ENCODE measurements around the gene OSBPL8. TPM values are rescaled to one million over a fixed set of nuclear protein-coding genes. Genes with fewer than 3 reads are reported as not detected.

OSBPL8 gene
- total and polyA plus RNA-seq, 2 experiments from 2014 or later = 78.0 to 124 TPM

DNA sequence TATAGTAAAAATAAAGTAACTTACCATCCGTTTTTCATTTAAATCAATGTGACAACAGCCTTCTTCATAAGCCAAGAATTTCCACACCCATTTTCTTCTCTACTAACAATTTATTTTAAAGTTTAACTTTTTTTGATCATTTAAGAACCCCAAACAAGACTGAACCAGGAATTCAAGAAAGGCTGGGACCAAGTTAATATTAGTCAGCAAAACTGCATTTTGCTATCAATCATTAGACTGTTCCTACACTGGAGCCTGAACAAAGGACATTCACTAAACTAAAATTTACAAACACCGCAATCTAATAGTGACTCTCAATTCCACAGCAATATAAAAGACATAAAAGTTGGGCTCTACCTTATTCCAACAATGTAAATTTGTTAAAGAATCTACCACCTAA, 73.6 kb downstream of the OSBPL8 start:
- no peak overlapping the region for H3K4me3 Mint-ChIP-seq
- Histone ChIP-seq H3K27ac (ENCODE audit: low read depth) (no peak overlapping the region), H2AFZ (no peak overlapping the region), H3K36me3 (ENCODE audit: insufficient read depth) (no peaks in the 10 kb centered on the region), H3K9me2 (ENCODE audit: insufficient read depth) (no peaks in the 10 kb centered on the region), H3K4me3 (no peak overlapping the region), H3F3A (replicated peaks; ENCODE audit: low read depth) (no peaks in the 10 kb centered on the region), H3K79me2 (replicated peaks; ENCODE audit: insufficient read depth) (no peaks in the 10 kb centered on the region; the same call in 1 of the 2 replicates), H4K20me1 (replicated peaks; ENCODE audit: insufficient read depth) (no peaks in the 10 kb centered on the region), H3K4me2 (no peak overlapping the region), H3K27me3 (ENCODE audit: insufficient read depth) (no peaks in the 10 kb centered on the region), H3K4me1 (ENCODE audit: insufficient read depth) (no peaks in the 10 kb centered on the region)
- no peaks in the 10 kb centered on the region for H3K27me3 Mint-ChIP-seq (ENCODE audit: insufficient read depth, low read depth, poor library complexity)
- DNase-seq (ENCODE audit: low spot score) (no peak), ATAC-seq (no peak)
- no peaks in the 10 kb centered on the region for H3K9me3 Mint-ChIP-seq
- peaks cover 21% of the 10 kb centered on the region; the same call in 2 of the 3 replicates for H3K36me3 Mint-ChIP-seq (ENCODE audit: low read depth)
- no peaks in the 10 kb centered on the region for H3K4me1 Mint-ChIP-seq
- no peak overlapping the region for H3K27ac Mint-ChIP-seq
- TF ChIP-seq NANOG (IDR thresholded peaks at IDR 0.05; ENCODE audit: borderline replicate concordance) (no peak), EZH2 (IDR thresholded peaks at IDR 0.05; ENCODE audit: low read depth, unreplicated experiment) (no peak), EZH2phosphoT487 (IDR thresholded peaks at IDR 0.05; ENCODE audit: unreplicated experiment) (no peak), JUNB (IDR thresholded peaks at IDR 0.05; ENCODE audit: unreplicated experiment) (no peak), STAT1 (IDR thresholded peaks at IDR 0.05; ENCODE audit: unreplicated experiment) (no peak), ZNF114 (CRISPR knock-in tag; IDR thresholded peaks at IDR 0.05) (no peak), POLR2AphosphoS5 (IDR thresholded peaks at IDR 0.05; ENCODE audit: low read depth) (no peak), CREB1 (CRISPR knock-in tag; IDR thresholded peaks at IDR 0.05; ENCODE audit: low read depth) (no peak), ZNF331 (CRISPR knock-in tag; IDR thresholded peaks at IDR 0.05; ENCODE audit: low read depth) (no peak)
- TF ChIP-seq, protein P1, sequence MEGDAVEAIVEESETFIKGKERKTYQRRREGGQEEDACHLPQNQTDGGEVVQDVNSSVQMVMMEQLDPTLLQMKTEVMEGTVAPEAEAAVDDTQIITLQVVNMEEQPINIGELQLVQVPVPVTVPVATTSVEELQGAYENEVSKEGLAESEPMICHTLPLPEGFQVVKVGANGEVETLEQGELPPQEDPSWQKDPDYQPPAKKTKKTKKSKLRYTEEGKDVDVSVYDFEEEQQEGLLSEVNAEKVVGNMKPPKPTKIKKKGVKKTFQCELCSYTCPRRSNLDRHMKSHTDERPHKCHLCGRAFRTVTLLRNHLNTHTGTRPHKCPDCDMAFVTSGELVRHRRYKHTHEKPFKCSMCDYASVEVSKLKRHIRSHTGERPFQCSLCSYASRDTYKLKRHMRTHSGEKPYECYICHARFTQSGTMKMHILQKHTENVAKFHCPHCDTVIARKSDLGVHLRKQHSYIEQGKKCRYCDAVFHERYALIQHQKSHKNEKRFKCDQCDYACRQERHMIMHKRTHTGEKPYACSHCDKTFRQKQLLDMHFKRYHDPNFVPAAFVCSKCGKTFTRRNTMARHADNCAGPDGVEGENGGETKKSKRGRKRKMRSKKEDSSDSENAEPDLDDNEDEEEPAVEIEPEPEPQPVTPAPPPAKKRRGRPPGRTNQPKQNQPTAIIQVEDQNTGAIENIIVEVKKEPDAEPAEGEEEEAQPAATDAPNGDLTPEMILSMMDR (conservative IDR thresholded peaks at IDR 0.05; ENCODE audit: low read depth in 2 of 2) = no peak
- TF ChIP-seq, protein P2, sequence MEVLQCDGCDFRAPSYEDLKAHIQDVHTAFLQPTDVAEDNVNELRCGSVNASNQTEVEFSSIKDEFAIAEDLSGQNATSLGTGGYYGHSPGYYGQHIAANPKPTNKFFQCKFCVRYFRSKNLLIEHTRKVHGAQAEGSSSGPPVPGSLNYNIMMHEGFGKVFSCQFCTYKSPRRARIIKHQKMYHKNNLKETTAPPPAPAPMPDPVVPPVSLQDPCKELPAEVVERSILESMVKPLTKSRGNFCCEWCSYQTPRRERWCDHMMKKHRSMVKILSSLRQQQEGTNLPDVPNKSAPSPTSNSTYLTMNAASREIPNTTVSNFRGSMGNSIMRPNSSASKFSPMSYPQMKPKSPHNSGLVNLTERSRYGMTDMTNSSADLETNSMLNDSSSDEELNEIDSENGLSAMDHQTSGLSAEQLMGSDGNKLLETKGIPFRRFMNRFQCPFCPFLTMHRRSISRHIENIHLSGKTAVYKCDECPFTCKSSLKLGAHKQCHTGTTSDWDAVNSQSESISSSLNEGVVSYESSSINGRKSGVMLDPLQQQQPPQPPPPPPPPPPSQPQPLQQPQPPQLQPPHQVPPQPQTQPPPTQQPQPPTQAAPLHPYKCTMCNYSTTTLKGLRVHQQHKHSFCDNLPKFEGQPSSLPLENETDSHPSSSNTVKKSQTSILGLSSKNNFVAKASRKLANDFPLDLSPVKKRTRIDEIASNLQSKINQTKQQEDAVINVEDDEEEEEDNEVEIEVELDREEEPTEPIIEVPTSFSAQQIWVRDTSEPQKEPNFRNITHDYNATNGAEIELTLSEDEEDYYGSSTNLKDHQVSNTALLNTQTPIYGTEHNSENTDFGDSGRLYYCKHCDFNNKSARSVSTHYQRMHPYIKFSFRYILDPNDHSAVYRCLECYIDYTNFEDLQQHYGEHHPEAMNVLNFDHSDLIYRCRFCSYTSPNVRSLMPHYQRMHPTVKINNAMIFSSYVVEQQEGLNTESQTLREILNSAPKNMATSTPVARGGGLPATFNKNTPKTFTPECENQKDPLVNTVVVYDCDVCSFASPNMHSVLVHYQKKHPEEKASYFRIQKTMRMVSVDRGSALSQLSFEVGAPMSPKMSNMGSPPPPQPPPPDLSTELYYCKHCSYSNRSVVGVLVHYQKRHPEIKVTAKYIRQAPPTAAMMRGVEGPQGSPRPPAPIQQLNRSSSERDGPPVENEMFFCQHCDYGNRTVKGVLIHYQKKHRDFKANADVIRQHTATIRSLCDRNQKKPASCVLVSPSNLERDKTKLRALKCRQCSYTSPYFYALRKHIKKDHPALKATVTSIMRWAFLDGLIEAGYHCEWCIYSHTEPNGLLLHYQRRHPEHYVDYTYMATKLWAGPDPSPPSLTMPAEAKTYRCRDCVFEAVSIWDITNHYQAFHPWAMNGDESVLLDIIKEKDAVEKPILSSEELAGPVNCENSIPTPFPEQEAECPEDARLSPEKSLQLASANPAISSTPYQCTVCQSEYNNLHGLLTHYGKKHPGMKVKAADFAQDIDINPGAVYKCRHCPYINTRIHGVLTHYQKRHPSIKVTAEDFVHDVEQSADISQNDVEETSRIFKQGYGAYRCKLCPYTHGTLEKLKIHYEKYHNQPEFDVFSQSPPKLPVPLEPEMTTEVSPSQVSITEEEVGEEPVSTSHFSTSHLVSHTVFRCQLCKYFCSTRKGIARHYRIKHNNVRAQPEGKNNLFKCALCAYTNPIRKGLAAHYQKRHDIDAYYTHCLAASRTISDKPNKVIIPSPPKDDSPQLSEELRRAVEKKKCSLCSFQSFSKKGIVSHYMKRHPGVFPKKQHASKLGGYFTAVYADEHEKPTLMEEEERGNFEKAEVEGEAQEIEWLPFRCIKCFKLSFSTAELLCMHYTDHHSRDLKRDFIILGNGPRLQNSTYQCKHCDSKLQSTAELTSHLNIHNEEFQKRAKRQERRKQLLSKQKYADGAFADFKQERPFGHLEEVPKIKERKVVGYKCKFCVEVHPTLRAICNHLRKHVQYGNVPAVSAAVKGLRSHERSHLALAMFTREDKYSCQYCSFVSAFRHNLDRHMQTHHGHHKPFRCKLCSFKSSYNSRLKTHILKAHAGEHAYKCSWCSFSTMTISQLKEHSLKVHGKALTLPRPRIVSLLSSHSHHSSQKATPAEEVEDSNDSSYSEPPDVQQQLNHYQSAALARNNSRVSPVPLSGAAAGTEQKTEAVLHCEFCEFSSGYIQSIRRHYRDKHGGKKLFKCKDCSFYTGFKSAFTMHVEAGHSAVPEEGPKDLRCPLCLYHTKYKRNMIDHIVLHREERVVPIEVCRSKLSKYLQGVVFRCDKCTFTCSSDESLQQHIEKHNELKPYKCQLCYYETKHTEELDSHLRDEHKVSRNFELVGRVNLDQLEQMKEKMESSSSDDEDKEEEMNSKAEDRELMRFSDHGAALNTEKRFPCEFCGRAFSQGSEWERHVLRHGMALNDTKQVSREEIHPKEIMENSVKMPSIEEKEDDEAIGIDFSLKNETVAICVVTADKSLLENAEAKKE (CRISPR knock-in tag; IDR thresholded peaks at IDR 0.05) = no peak
- TF ChIP-seq, protein P3, sequence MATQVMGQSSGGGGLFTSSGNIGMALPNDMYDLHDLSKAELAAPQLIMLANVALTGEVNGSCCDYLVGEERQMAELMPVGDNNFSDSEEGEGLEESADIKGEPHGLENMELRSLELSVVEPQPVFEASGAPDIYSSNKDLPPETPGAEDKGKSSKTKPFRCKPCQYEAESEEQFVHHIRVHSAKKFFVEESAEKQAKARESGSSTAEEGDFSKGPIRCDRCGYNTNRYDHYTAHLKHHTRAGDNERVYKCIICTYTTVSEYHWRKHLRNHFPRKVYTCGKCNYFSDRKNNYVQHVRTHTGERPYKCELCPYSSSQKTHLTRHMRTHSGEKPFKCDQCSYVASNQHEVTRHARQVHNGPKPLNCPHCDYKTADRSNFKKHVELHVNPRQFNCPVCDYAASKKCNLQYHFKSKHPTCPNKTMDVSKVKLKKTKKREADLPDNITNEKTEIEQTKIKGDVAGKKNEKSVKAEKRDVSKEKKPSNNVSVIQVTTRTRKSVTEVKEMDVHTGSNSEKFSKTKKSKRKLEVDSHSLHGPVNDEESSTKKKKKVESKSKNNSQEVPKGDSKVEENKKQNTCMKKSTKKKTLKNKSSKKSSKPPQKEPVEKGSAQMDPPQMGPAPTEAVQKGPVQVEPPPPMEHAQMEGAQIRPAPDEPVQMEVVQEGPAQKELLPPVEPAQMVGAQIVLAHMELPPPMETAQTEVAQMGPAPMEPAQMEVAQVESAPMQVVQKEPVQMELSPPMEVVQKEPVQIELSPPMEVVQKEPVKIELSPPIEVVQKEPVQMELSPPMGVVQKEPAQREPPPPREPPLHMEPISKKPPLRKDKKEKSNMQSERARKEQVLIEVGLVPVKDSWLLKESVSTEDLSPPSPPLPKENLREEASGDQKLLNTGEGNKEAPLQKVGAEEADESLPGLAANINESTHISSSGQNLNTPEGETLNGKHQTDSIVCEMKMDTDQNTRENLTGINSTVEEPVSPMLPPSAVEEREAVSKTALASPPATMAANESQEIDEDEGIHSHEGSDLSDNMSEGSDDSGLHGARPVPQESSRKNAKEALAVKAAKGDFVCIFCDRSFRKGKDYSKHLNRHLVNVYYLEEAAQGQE (IDR thresholded peaks at IDR 0.05; ENCODE audit: unreplicated experiment) = no peak
- TF ChIP-seq, protein P4, sequence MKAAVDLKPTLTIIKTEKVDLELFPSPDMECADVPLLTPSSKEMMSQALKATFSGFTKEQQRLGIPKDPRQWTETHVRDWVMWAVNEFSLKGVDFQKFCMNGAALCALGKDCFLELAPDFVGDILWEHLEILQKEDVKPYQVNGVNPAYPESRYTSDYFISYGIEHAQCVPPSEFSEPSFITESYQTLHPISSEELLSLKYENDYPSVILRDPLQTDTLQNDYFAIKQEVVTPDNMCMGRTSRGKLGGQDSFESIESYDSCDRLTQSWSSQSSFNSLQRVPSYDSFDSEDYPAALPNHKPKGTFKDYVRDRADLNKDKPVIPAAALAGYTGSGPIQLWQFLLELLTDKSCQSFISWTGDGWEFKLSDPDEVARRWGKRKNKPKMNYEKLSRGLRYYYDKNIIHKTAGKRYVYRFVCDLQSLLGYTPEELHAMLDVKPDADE (IDR thresholded peaks at IDR 0.05) = no peak

Measured in GM23338 (cell line).